GM10847 (cell line): ENCODE results near the gene EGFLAM.

Experiments
- POLR2A ChIP-seq: IDR thresholded peaks from 2 replicates; pipeline ENCODE4 v1.6.1; 2011; ENCODE audit not compliant: insufficient read length; ENCODE audit errors: extremely low read depth

The EGFLAM gene

GRCh38 chr5:38258319-38259061 lies at the start of gene EGFLAM:
Gene EGFLAM, plus strand, starts transcription at chr5:38258559. Its CDS starts 196 bp downstream, at chr5:38258755.
- no peak for TF ChIP-seq POLR2A

- TF ChIP-seq POLR2A, result no peak
Observed at GRCh38 chr5:38208782-38209378, 49.5 kb upstream of the EGFLAM start.

- no peak for TF ChIP-seq POLR2A
Observed at GRCh38 chr5:38210676-38211353, 47.5 kb upstream of the EGFLAM start.

GRCh38 chr5:38211354-38211710 lies 47.0 kb upstream of the EGFLAM start:
- no peak for TF ChIP-seq POLR2A

- no peak for TF ChIP-seq POLR2A
Observed at GRCh38 chr5:38212307-38212706, 46.1 kb upstream of the EGFLAM start.

- TF ChIP-seq POLR2A, result no peak
Observed at GRCh38 chr5:38226091-38226490, 32.3 kb upstream of the EGFLAM start.

GRCh38 chr5:38228914-38229313 lies 29.4 kb upstream of the EGFLAM start:
- TF ChIP-seq POLR2A, result no peak

GRCh38 chr5:38234737-38235136 lies 23.6 kb upstream of the EGFLAM start:
- no peak for TF ChIP-seq POLR2A

GRCh38 chr5:38237681-38238080 lies 20.7 kb upstream of the EGFLAM start:
- no peak for TF ChIP-seq POLR2A

GRCh38 chr5:38240212-38240611 lies 18.1 kb upstream of the EGFLAM start:
- no peak for TF ChIP-seq POLR2A

- no peak for TF ChIP-seq POLR2A
Observed at GRCh38 chr5:38241655-38242054, 16.7 kb upstream of the EGFLAM start.

GRCh38 chr5:38245307-38245706 lies 13.1 kb upstream of the EGFLAM start:
- no peak for TF ChIP-seq POLR2A

GRCh38 chr5:38249301-38249700 lies 9.1 kb upstream of the EGFLAM start:
- TF ChIP-seq POLR2A, result no peak

- no peak for TF ChIP-seq POLR2A
Observed at GRCh38 chr5:38249812-38250211, 8.5 kb upstream of the EGFLAM start.

- no peak for TF ChIP-seq POLR2A
Observed at GRCh38 chr5:38250763-38251448, 7.5 kb upstream of the EGFLAM start.

GRCh38 chr5:38253759-38254158 lies 4.6 kb upstream of the EGFLAM start:
- no peak for TF ChIP-seq POLR2A
